Sigmoid colon (tissue), 7 donors: ENCODE data around the gene TMEM44. TPM values are rescaled to one million over a fixed set of nuclear protein-coding genes. Genes with fewer than 3 reads are reported as not detected.
"Not testable (repeated sequence)": the region's sequence is repeated elsewhere in the genome, so short reads cannot be mapped to it uniquely, and the experiment has no call there.

Experiments used
- DNase-seq: peaks from one replicate; pipeline ENCODE4 v3.0.0-alpha.2; 2019
- H3K27ac ChIP-seq, 4 donors: fragments of 200-600 bp; sonication (generic); one replicate each; pipeline ENCODE4 v1.5.1; 2016 to 2019; ENCODE audit warnings: mild to moderate bottlenecking in 1 of 4
- H3K27me3 ChIP-seq, 3 donors: fragments of 200-600 bp; sonication (generic); one replicate each; pipeline ENCODE4 v1.5.1; 2019; ENCODE audit warnings: mild to moderate bottlenecking in 1 of 3
- H3K36me3 ChIP-seq, 4 donors: fragments of 200-600 bp; sonication (generic); one replicate each; pipeline ENCODE4 v1.5.1; 2016 to 2019
- H3K4me1 ChIP-seq, 4 donors: fragments of 200-600 bp; sonication (generic); one replicate each; pipeline ENCODE4 v1.5.1; 2017 to 2019
- H3K4me3 ChIP-seq, 4 donors: fragments of 200-600 bp; sonication (generic); one replicate each; pipeline ENCODE4 v1.5.1; 2017 to 2019; ENCODE audit warnings: mild to moderate bottlenecking in 2 of 4, moderate library complexity in 1 of 4
- H3K9me3 ChIP-seq, 4 donors: fragments of 200-600 bp in 3 of 4; sonication (generic) in 3 of 4; one replicate each; pipeline versions ENCODE4 v1.5.1 to v1.6.1; 2013 to 2019
- CTCF ChIP-seq, 4 experiments: fragments of 450-650 bp in 3 of 4; fragments of 200-600 bp in 1 of 4; IDR thresholded peaks; one replicate each; pipeline ENCODE4 v1.5.1; 2016 to 2019; ENCODE audit warnings: antibody characterized with exemption in 4 of 4, mild to moderate bottlenecking in 3 of 4, moderate library complexity in 2 of 4
- EP300 ChIP-seq, 4 donors: sonication (generic); formaldehyde crosslinking; IDR thresholded peaks; one replicate each; pipeline ENCODE4 v1.6.1; 2017; ENCODE audit warnings: antibody characterized with exemption in 4 of 4
- POLR2A ChIP-seq, 2 donors: fragments of 450-650 bp; IDR thresholded peaks; one replicate each; pipeline ENCODE4 v1.6.1; 2016; ENCODE audit warnings: antibody characterized with exemption in 2 of 2, mild to moderate bottlenecking in 2 of 2, moderate library complexity in 2 of 2
- POLR2AphosphoS5 ChIP-seq, 4 donors: sonication (generic); formaldehyde crosslinking; IDR thresholded peaks; one replicate each; pipeline ENCODE4 v1.6.1; 2017; ENCODE audit warnings: antibody characterized with exemption in 4 of 4
- WGBS, 2 donors: extraction: QIAGEN DNeasy Blood & Tissue Kit; methylation state at CpG; one replicate each; pipeline ENCODE4 v1.1.7; 2013; 5-methylcytosine and 5-hydroxymethylcytosine counted together
- intact Hi-C: fragments of 100-400 bp; cut with DNase I; formaldehyde crosslinking; loops from one replicate; pipeline ENCODE4 v1.15.1; 2023
- polyA plus RNA-seq, 3 donors: library from polyadenylated mRNA; stranded (reverse); fragments of 200-250 nt; gene quantifications; one replicate each; pipeline ENCODE4 v1.2.3, GENCODE V29; 2013
- total RNA-seq, 4 donors: library from RNA; depleted of rRNA; stranded (reverse); fragments of >200 nt; gene quantifications; one replicate each; pipeline ENCODE4 v1.1.0, GENCODE V29; 2016
- donor health status: healthy with polysubstance abuse.
- donor health status: Bipolar disorder and iron deficiency.
- donor health status: healthy.

TMEM44 gene
- total and polyA plus RNA-seq, 7 donors: 2.0 to 25.8 (median 11.9) TPM

GRCh38 chr3:194609601-194610000 lies 23.6 kb downstream of the TMEM44 start:
- Histone ChIP-seq H3K4me3 (no peak overlapping the region), H3K36me3 (no peaks in the 10 kb centered on the region), H3K9me3 (no peaks in the 10 kb centered on the region), H3K27ac (no peak overlapping the region), H3K27me3 (no peaks in the 10 kb centered on the region), H3K4me1 (no peaks in the 10 kb centered on the region)
- TF ChIP-seq CTCF (IDR thresholded peaks at IDR 0.05): no peak
- no peak for TF ChIP-seq POLR2AphosphoS5 (IDR thresholded peaks at IDR 0.05)
- TF ChIP-seq POLR2A (IDR thresholded peaks at IDR 0.05): no peak
- no peak for TF ChIP-seq EP300 (IDR thresholded peaks at IDR 0.05)
- intact Hi-C loops: no loop called here
- 90 to 91% methylated on average over 13 of the region's 13 CpGs for WGBS, 2 donors
- DNase-seq: no peak

GRCh38 chr3:194608981-194609380 lies 24.2 kb downstream of the TMEM44 start:
- H3K4me3 ChIP-seq: no peak overlapping the region
- intact Hi-C loops: no loop called here
- TF ChIP-seq EP300 (IDR thresholded peaks at IDR 0.05) (no peak), CTCF (IDR thresholded peaks at IDR 0.05) (no peak), POLR2AphosphoS5 (IDR thresholded peaks at IDR 0.05) (no peak), POLR2A (IDR thresholded peaks at IDR 0.05) (no peak)
- WGBS, 2 donors: 90 to 92% methylated on average over 9 of the region's 9 CpGs
- H3K27me3 ChIP-seq: no peaks in the 10 kb centered on the region
- H3K4me1 ChIP-seq: no peaks in the 10 kb centered on the region
- H3K9me3 ChIP-seq: no peaks in the 10 kb centered on the region
- no peaks in the 10 kb centered on the region for H3K36me3 ChIP-seq
- no peak overlapping the region for H3K27ac ChIP-seq
- no peak for DNase-seq

GRCh38 chr3:194607592-194608389 lies 25.4 kb downstream of the TMEM44 start:
- DNase-seq: no peak
- Histone ChIP-seq H3K27ac (no peak overlapping the region), H3K4me1 (no peaks in the 10 kb centered on the region), H3K9me3 (no peaks in the 10 kb centered on the region), H3K4me3 (no peak overlapping the region), H3K27me3 (no peaks in the 10 kb centered on the region), H3K36me3 (no peaks in the 10 kb centered on the region)
- intact Hi-C loops: no loop called here
- 81 to 89% methylated on average over 10 of the region's 10 CpGs for WGBS, 2 donors
- TF ChIP-seq EP300 (IDR thresholded peaks at IDR 0.05): no peak
- no peak for TF ChIP-seq CTCF (IDR thresholded peaks at IDR 0.05)
- TF ChIP-seq POLR2A (IDR thresholded peaks at IDR 0.05): no peak
- TF ChIP-seq POLR2AphosphoS5 (IDR thresholded peaks at IDR 0.05): no peak

GRCh38 chr3:194606941-194607340 lies 26.3 kb downstream of the TMEM44 start:
- DNase-seq: no peak
- Histone ChIP-seq H3K4me3 (no peak overlapping the region), H3K27ac (no peak overlapping the region), H3K27me3 (no peaks in the 10 kb centered on the region), H3K36me3 (no peaks in the 10 kb centered on the region), H3K9me3 (no peaks in the 10 kb centered on the region), H3K4me1 (no peaks in the 10 kb centered on the region)
- intact Hi-C loops: no loop called here
- TF ChIP-seq POLR2A (IDR thresholded peaks at IDR 0.05): no peak
- TF ChIP-seq CTCF (IDR thresholded peaks at IDR 0.05): no peak
- no peak for TF ChIP-seq EP300 (IDR thresholded peaks at IDR 0.05)
- no peak for TF ChIP-seq POLR2AphosphoS5 (IDR thresholded peaks at IDR 0.05)
- 89 to 93% methylated on average over 3 of the region's 3 CpGs for WGBS, 2 donors

- TF ChIP-seq CTCF (IDR thresholded peaks at IDR 0.05) (no peak), EP300 (IDR thresholded peaks at IDR 0.05) (no peak), POLR2AphosphoS5 (IDR thresholded peaks at IDR 0.05) (no peak), POLR2A (IDR thresholded peaks at IDR 0.05) (no peak)
- Histone ChIP-seq H3K36me3 (no peaks in the 10 kb centered on the region), H3K27ac (no peak overlapping the region), H3K27me3 (no peaks in the 10 kb centered on the region), H3K4me3 (no peak overlapping the region), H3K9me3 (no peaks in the 10 kb centered on the region), H3K4me1 (no peaks in the 10 kb centered on the region)
- no peak for DNase-seq
- intact Hi-C loops: no loop called here
- WGBS, 2 donors: 83 to 85% methylated on average over 8 of the region's 8 CpGs
These were observed 27.1 kb downstream of the TMEM44 start for GRCh38 chr3:194606163-194606562.

- H3K9me3 ChIP-seq, intact Hi-C loops, H3K36me3 ChIP-seq, H3K4me3 ChIP-seq, H3K4me1 ChIP-seq, DNase-seq, H3K27me3 ChIP-seq, H3K27ac ChIP-seq: not testable (repeated sequence)
- WGBS, 2 donors: 93 to 95% methylated on average over 7 of the region's 7 CpGs
These were observed 27.9 kb downstream of the TMEM44 start for GRCh38 chr3:194605314-194605713.
